RPMI7951 (cell line): Measurements from ENCODE around the gene FLRT1. TPM values are rescaled to one million over a fixed set of nuclear protein-coding genes. Genes with fewer than 3 reads are reported as not detected.

Experiments
- DNase-seq: peaks from one replicate; pipeline ENCODE4 v3.0.0-alpha.2; 2012; ENCODE audit warnings: low read depth
- total RNA-seq: library from RNA; depleted of rRNA; stranded (reverse); fragments of >200 nt; shearing (Covaris generic); gene quantifications from 2 replicates; pipeline ENCODE4 v1.2.3, GENCODE V29; 2014

FLRT1 gene
- total RNA-seq, 1 experiment from 2014 or later = under 0.01 TPM

DNA sequence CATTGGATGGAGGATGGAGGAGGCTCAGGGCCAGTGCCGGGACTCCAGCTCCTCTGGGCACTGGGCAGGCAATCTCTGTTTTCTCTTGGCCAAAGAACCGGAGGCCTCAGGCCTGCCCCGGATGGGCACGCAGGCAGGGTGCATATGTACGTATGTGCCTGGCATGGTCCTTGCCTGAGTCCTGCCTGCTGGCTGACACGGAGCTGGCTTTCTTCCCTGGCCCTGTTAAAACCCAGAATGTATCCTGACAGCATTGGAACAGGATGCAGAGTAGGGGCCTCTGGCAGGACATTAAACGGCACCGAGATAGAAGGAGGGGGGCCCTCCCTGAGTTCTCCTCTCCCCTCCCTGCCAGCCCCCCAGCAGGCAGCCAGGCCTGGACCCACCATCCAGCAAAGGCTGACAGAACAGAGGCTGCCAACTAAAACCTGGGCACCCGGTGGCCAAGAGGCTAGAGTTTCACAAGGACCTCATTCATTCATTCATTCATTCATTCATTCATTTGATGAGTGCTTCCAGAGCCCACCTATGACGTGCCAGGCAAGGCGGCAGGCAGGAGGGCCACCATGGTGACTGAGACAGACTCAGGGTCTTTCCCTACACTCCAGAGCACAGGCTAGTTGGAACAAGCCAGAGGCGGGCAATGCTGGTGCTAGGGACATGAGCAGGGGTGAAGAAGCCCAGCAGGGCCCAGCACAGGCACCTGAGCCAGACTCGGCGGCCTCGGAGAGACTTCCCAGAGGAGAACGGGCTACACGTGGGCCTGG lies 28.8 kb downstream of the FLRT1 start:
- DNase-seq = no peak

DNA sequence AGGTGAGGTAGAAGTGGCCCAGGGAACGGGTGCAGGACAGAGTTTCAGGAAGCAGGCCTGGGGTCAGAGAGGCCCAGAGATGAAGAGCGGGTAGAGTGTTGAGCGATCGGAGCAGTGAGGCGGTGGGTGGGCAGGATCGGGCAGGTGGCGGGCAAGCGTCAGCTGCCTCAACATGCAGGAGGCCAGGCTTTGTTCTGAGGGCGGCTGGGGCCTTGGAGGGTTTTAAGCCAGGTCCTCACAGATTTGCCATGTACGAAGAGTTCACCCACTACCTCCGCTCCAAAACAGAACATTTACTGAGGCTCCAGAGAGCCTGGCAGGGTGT lies 29.4 kb downstream of the FLRT1 start:
- no peak for DNase-seq

DNA sequence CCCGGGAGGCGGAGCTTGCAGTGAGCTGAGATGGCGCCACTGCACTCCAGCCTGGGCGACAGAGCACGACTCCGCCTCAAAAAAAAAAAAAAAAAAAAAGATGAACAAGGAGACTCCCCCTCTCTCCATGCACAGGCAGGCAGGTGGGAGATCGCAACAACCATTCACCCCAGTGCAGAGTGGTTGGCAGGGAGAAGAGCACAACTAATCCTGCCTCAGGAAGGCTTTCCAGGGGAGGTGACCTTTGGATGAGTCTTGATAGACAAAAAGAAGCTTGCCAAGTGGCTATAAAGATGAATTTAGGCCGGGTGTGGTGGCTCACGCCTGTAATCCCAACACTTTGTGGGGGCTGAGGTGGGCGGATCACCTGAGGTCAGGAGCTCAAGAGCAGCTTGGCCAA lies 30.0 kb downstream of the FLRT1 start:
- DNase-seq = no peak

DNA sequence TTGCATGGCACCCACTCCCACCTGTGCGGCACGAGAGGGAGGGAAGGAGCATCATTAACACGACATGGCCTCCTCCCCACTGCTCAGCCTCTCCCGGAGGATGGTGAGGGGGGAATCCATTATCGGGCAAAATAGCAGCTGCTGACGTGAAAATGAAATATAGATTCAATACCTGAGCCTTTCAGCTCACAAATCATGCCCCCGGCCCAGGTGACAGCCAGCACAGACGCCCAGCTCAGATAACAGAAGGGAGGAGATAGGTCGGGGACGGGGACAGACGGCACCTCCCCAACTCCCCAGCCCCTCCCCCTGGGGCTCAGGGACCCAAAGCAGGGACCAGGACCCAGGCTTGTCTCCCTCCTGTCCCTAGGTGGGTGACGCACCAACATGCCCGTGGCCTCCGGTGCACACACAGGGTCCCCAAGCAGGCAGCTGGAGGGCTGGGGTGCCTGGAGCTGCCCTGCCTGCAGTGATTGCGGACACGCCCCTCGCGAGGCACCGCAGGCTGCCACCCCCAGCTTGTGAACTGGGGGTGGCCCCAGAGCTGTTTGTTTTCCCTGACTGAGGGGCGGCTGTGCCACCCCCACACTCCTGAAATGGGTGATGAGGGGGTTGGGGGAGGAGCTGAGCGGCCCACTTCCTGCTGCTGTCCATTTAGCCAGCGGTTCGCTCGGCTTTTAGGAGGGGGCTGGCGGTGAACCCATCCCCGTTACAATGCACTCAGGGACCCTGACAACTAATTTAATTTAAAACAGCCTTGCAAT lies 31.7 kb downstream of the FLRT1 start:
- no peak for DNase-seq

DNA sequence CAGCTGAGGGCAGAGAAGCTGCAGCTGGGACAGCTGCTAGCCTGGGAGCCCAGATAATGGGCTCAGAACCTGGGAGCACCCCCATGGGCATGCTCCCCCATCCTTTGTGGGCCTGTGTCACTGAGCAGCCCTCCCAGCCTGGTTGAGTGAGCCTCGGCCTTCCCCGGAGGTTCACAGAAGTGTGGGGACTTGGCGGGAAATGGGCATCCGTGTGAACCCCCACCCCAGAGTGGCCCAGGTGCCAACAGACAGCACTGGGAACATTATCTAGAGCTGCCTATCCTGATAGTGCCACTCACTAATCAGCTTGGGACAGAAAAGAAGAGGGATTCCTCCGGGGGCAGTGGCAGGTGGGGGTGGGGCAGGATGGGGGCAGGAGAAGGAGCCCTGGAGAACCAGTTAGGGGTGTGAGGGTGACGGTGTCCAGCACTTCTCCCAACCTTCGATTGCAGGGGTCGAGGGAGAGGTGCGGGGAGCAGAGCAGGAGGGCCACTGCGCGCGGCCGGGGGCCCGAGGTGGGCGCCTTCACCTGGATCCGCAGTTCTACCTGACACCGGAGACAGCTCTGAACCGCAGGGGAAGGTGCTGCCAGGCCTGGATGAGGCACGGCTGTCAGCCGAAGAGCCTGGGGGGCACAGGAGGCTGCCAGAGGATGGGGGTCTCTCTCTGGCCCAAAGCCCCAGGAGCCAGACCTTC lies 33.1 kb downstream of the FLRT1 start:
- no peak for DNase-seq

DNA sequence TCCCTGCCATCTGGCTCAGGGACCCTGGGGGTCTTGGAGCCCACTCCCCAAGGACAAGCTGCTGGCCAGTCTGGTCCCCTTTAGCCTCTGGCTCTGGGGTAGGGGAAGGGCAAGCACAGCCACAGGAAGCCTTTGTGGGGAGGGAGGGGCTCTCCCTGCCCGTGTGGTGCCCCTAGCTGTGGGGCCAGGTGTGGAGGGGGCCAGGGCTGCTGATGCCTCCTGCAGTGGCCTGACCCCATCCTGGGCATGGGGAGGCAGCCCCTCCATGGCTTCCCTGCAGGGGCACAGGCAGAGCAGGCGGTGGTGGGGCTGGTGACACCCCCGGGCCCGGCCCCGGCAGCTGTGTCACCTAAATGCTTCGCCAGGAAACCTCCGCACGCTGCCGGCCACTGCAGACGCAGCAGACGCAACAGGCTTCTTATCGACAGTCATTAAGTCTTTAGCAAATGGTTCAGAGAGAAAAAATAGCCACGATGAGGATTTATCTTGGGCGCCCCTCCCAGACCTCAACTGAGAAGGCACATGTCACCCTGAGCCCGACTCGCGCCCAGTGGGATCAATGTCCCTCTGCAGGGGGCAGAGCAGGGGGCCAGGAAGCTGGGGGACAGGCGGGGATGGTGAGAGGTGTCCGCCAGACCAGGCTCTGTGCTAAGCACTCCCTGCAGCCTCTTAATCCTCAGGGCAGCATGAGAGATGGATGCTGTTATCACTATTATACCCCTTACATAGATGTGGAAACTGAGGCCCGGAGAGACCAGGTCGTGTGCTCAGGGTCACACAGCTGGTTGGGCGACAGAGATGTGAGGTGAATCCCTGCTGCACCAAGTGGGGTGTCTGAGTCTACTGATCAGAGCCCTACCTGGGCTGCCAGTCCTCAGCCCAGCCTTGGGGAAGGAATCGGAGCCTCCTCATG lies 33.9 kb downstream of the FLRT1 start:
- no peak for DNase-seq

DNA sequence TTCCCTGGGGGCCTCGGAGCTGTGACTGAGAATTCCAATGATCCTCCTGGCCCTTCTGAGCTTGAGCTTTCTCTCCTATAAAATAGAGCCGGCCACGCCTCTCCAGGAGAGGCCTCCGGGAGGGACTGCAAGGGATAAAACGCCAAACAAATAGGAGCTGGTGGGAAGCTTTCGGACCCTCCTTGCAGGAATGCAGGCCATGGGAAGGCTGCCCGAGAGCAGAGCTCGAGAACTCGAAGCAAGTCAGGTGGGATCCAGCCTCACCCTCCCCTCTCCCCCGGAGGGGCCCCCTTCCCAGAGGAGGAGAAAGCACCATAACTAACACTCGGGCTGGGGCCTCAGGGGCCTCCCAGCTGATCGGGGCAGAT lies 34.6 kb downstream of the FLRT1 start:
- DNase-seq = no peak

DNA sequence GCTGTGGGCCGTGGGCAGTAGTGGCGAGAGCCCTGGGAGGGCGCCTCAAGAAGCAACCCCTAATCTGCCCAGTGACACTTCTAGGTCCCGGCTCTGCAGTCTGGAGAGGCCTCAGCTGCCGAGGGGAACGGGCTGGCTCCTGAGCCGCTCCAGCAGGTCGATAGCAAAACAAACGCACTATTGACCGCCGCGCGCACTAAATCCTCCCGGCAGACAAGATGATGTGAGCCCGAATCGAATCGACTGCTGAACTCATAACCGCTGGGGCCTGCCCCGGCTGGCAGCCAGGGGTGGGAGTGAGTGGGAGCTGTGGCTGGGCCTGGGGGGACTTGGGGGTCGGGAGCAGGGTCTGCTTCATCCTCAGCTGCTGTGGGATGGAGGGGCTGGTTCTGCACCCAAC lies 36.1 kb downstream of the FLRT1 start:
- no peak for DNase-seq

DNA sequence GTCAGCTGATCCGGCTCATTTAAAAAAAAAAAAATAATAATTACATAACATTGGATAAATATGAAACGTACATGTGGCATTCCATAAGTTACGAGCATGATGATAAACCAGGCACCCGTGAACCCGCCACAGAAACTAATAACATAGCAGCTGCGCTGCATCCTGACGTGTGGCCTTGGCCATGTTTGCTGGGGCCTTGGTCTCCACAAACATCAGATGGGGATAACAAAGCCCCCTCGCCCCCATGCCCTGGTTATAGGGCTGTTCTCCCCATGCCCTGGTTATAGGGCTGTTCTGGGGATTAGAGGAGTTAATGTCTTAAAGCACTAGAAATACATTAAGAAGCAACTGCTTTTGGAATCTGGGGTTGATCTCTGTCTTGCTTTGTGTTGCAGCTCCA lies 36.7 kb downstream of the FLRT1 start:
- DNase-seq = no peak

DNA sequence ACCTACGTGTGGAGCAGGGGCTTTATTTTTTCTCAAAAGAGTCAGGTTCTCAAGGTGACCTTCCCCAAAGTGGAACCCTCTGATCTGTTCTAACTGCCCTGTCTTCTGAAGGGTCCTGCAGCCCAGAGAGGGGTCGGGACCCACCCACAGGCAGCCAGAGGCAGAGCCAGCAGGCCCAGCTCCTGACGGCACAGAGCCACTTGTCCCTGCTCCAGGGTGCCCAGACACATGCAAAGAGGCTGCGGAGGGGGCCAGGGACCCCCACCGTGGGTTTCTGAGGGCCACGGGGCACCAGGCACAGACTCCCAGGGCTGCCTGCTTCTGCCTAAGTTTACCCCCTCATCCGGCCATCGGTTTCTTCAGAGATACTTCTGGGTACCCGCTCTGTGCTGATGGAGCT lies 37.1 kb downstream of the FLRT1 start:
- DNase-seq = no peak

DNA sequence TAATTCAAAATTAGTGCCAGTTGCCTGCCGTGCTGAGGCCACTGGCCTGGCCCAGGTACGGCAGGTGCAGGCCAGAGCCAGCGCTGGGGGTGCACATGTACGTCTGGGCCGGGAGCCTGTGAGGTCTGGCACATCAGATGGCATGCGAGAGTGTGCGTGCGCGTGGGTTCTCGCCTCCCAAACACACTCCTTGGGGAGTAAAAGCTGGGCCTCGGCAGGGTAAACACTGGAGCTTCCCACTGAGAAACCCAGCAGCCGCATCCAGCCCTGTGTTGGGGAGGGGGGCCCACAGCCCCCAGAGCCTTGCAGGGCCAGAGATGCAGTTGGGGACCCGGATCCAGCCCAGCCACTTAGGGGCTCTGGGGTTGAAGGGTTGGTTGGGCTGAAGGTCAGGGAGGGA lies 37.8 kb downstream of the FLRT1 start:
- no peak for DNase-seq

DNA sequence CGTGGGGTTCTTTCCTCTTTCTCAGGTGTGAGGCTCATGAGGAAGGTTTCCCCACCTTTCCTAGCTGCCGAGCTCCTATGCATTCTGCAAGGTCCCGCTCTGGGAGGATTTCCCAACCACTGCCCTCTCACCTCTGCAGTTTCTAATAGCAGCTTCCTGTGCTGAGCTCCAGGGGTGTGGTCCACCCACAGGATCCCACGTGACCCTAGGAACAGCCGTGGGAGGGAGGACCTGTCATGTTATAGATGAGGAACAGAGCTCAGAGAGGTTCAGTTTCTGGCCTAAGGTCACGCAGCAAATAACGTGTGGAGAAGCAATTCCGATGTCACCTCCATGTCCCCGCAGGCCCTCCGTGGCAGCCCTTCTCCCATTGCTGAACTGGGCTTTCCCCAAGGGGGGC lies 38.5 kb downstream of the FLRT1 start:
- no peak for DNase-seq

DNA sequence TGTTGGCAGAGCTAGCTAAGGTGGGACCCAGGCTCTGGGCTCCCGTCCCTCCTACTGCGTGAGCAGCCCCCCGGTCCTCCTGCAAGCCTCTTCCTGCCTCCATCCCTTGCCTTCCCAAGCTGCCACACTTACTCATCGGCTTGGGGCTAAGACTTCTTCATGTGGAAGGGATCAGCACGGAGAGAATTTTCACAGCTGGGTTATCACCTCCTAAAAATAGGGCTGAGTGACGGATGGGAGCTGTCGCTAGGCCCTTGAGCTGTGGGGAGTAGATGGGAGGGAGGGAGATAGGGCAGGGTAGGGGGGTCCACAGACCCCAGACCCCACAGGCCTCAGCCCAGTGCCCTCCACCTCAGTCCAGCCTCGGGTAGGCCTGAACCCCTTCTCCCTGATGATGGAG lies 41.0 kb downstream of the FLRT1 start:
- no peak for DNase-seq

DNA sequence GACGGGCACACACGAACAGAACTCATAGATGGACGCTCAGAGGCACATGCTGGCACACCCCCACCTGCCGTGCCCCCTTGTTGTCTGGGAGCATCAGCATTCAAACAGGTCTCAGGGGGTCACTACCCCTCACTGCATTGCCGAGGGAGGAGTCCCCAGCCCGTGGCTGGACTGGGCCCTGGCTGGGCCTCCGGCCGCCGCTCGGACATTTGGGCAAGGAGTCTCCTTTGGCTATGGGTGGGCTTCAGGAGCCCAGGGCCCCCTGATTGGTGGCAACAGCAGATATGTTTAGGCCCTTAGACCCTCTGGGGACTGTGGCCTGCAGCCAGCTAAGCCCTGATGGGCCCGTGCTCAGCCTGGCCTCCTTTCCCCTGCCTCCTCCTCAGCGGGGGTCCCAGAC lies 41.9 kb downstream of the FLRT1 start:
- DNase-seq = no peak

DNA sequence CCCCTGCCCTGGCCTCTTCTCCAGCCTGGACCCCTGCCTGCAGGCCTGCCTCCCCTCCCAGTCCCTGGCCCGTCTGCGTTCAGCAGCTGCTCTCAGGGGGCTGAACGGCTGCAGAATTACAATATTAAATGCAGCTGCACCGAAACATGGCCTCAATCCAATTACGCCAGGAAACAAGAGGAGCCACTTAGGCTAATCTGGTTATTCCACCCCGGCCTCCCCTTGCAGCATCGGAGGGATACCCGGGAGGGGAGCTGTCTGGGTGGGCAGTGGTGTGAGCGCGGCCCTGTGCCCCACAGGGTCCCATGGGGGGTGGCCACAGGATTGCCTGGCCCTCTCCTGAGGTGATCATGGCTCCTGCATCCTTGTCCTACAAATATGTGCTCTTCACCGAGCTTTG lies 42.6 kb downstream of the FLRT1 start:
- no peak for DNase-seq

DNA sequence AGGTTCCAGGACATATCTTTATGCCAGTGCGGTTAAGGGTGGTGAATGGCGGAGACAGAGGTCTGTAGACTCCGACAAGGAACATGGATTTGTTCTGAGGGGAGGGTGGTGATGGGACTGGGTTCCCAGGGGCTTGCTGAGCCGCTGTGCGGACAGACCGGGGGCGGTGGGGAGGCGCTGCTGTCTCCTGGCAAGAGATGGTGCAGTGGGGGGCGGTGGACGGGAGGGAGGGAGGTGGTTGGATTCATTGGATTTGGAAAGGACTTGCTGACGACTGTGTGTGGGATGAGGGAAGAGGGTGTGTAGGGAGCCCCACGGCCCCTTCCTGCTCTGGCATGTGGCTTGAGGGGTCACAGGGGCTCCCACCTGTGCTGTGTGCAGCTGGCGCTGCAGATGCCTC lies 43.2 kb downstream of the FLRT1 start:
- no peak for DNase-seq

DNA sequence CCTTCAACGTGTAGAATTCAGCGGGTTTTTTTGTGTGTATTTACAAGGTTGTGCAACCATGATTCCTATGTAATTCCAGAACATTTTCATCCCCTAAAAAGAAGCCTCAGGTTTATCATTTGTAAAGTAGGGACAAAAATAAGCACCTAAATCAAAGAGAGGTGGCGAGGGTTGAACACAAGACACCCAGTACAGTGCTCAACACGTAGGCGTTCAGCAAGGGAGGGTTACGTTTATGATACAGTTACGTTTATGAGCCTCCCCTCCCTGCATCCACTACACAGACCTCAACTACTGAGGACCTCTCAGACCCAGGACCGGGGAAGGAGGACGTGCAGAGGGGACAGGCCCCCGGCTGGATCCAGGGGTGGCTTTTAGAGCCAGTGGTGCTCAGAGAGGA lies 44.7 kb downstream of the FLRT1 start:
- no peak for DNase-seq

DNA sequence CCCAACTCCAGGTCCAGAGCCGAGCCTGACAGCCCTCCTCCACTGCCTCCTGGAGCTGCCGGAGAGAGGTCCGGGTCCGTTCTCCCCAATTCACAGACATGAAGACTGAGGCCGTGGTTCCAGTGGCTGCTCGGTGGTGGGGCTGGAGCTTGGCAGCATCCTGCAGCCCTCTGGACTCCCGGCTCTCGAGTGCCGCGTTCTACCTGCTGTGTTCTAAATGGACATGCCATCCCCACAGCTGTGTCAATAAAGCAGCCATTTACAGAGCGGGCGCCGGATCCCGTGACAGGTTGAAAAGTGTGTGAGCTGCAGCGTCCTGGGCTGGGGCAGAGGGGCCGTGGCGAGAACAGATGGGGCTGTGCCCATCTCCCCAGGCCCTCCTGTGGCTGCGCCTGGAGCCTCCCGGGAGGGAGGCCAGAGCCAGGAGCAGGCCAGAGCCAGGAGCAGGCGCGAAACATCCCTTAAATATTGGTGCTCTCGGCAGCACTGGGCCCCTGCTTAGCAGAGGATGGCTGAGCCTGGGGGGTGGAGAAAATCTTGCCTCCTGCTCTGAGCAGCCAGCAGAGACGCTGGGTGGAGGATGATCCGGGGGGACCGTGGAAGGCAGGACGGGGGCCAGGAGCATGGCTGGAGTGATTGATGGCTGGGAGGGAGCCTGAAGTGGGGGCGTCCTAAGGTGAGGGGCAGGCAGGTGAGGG lies 46.2 kb downstream of the FLRT1 start:
- no peak for DNase-seq

DNA sequence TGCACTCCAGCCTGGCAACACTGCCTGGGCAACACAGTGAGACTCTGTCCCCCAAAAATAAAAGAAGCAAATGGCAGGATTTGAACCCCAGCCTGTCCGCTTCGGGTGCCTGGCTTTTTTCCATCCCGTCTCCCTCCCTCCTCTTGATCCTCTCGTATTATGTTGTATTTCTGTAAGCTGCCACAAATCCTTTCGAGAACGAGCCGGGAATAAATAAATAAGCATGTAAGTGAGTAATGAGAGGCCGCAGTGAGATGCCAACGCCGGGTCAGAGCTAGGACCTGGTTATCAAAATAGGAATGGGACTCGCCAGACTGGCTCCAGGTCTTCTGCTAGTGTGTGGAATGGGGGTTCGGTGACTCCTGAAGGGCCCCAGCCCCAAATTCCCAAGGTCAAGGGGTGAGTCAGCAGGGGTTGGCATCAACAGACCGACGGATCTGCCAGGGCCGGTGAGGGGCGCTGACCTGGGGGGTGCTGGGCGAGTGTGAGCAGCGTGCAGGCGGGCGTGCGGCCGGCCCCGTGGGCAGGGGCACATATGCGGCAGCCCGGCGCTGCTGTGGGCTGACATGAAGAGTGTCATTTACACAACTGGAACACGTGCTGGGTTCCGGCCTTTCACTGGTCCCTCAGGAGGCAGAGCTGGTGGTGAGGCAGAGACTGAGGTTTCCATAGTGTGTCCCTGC lies 47.8 kb downstream of the FLRT1 start:
- DNase-seq = no peak

DNA sequence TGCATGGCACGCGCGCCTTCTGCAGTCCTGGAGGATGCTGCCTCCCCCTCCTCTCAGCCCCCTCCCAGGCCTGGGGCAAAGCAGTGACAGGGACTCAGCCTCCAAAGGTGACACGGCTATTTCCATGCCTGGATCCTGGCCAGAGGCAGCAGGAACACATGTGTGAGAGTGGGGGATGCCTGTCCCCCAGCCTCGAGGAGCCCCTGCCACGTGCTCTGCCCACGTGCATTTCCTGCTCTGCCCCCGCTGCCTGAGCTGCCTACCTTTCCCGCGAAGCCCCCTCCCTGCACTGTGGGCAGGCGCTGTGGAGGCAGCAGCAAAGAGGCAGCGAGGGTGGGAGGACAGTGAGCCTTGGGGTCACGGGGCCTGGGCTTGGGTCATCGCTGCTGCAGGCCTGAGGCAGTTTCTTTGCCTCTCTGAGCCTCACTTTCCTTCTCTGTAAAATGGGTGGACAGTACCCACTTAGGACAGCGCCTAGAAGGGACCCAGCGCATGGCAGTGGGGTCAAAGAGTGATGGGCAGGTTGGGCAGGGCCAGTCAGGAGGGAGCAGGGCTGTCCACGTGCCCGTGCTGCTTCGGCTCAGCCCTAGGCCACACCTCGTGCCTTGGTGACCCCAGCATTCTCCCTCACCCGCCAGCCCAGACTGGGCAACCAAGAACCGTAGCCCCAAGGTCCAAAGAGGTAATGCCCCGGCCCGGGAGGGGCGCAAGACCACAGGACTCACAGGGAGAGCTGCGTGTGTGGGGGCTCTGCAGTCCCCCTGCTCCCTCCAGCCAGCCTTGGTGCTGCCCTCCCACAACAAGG lies 48.6 kb downstream of the FLRT1 start:
- no peak for DNase-seq
